Effector memory CD4-positive, alpha-beta T cell (primary cell): Measurements from ENCODE around the gene STX12.
"Not testable (repeated sequence)": the region's sequence is repeated elsewhere in the genome, so short reads cannot be mapped to it uniquely, and the experiment has no call there.

Experiments
- DNase-seq, 3 donors: peaks; one replicate each; pipeline ENCODE4 v3.0.0-alpha.2; 2020
- H3K27ac ChIP-seq: 2 replicates; pipeline ENCODE4 v1.7.0; 2013; ENCODE audit warnings: mild to moderate bottlenecking, low read length, moderate library complexity; ENCODE audit not compliant: insufficient read depth, poor library complexity, severe bottlenecking
- H3K27me3 ChIP-seq: replicated peaks from 2 replicates; pipeline ENCODE4 v1.7.0; 2013; ENCODE audit warnings: mild to moderate bottlenecking, low read length; ENCODE audit not compliant: insufficient read depth, control insufficient read depth, poor library complexity, severe bottlenecking
- H3K36me3 ChIP-seq: 2 replicates; pipeline ENCODE4 v1.7.0; 2013; ENCODE audit warnings: mild to moderate bottlenecking, low read length, moderate library complexity; ENCODE audit not compliant: control insufficient read depth, insufficient read depth
- H3K4me1 ChIP-seq: 2 replicates; pipeline ENCODE4 v1.7.0; 2013; ENCODE audit warnings: low read length, mild to moderate bottlenecking; ENCODE audit not compliant: control insufficient read depth, insufficient read depth, poor library complexity, severe bottlenecking
- H3K4me3 ChIP-seq: 2 replicates; pipeline ENCODE4 v1.7.0; 2013; ENCODE audit warnings: low read length, low read depth, mild to moderate bottlenecking; ENCODE audit not compliant: insufficient read depth, poor library complexity, severe bottlenecking
- H3K9me3 ChIP-seq: 2 replicates; pipeline ENCODE4 v1.7.0; 2013; ENCODE audit warnings: mild to moderate bottlenecking, low read length, moderate library complexity; ENCODE audit not compliant: control insufficient read depth

STX12 gene

GRCh38 chr1:27863538-27863915 is 90.5 kb downstream of the STX12 start:
- no peak overlapping the region for H3K4me3 ChIP-seq
- no peaks in the 10 kb centered on the region for H3K9me3 ChIP-seq
- H3K27me3 ChIP-seq = no peaks in the 10 kb centered on the region
- H3K27ac ChIP-seq = no peak overlapping the region
- DNase-seq = no peak
- H3K36me3 ChIP-seq = no peaks in the 10 kb centered on the region
- H3K4me1 ChIP-seq = peaks cover 24% of the 10 kb centered on the region

- Histone ChIP-seq H3K9me3 (no peaks in the 10 kb centered on the region), H3K36me3 (no peaks in the 10 kb centered on the region), H3K4me1 (peaks cover 32% of the 10 kb centered on the region), H3K27ac (no peak overlapping the region), H3K27me3 (no peaks in the 10 kb centered on the region), H3K4me3 (no peak overlapping the region)
- DNase-seq = no peak
Measured at GRCh38 chr1:27864264-27864895, 91.4 kb downstream of the STX12 start.

GRCh38 chr1:27865821-27866220 is 92.8 kb downstream of the STX12 start:
- H3K27ac ChIP-seq = no peak overlapping the region
- H3K4me3 ChIP-seq = no peak overlapping the region
- no peaks in the 10 kb centered on the region for H3K27me3 ChIP-seq
- DNase-seq = no peak
- no peaks in the 10 kb centered on the region for H3K9me3 ChIP-seq
- H3K4me1 ChIP-seq = peaks cover 38% of the 10 kb centered on the region
- H3K36me3 ChIP-seq = no peaks in the 10 kb centered on the region

GRCh38 chr1:27868556-27868931 is 95.5 kb downstream of the STX12 start:
- Histone ChIP-seq H3K27ac (peak overlapping the region; percentile 61), H3K36me3 (no peaks in the 10 kb centered on the region), H3K27me3 (no peaks in the 10 kb centered on the region), H3K9me3 (no peaks in the 10 kb centered on the region), H3K4me3 (peak overlapping the region; percentile 42), H3K4me1 (peaks cover 34% of the 10 kb centered on the region)
- no peak for DNase-seq

- H3K27me3 ChIP-seq = no peaks in the 10 kb centered on the region
- no peaks in the 10 kb centered on the region for H3K9me3 ChIP-seq
- peak overlapping the region; percentile 61 for H3K27ac ChIP-seq
- DNase-seq = peak; percentile 45 to 56 (median 50)
- peak overlapping the region; percentile 42 for H3K4me3 ChIP-seq
- H3K4me1 ChIP-seq = peaks cover 32% of the 10 kb centered on the region
- no peaks in the 10 kb centered on the region for H3K36me3 ChIP-seq
Measured at GRCh38 chr1:27868932-27869718, 96.1 kb downstream of the STX12 start.

GRCh38 chr1:27869719-27870085 is 96.7 kb downstream of the STX12 start:
- peaks cover 26% of the 10 kb centered on the region for H3K4me1 ChIP-seq
- no peaks in the 10 kb centered on the region for H3K36me3 ChIP-seq
- H3K27ac ChIP-seq = peak overlapping the region; percentile 61
- H3K27me3 ChIP-seq = no peaks in the 10 kb centered on the region
- H3K4me3 ChIP-seq = peak overlapping the region; percentile 42
- no peaks in the 10 kb centered on the region for H3K9me3 ChIP-seq
- no peak for DNase-seq

- DNase-seq, H3K4me3 ChIP-seq, H3K36me3 ChIP-seq: not testable (repeated sequence)
Measured at GRCh38 chr1:27871076-27871475, 98.1 kb downstream of the STX12 start.

GRCh38 chr1:27872059-27872801 is 99.2 kb downstream of the STX12 start, which contains the start of gene THEMIS2:
Gene THEMIS2 (plus strand): TSS chr1:27872544. CDS start chr1:27872572, 28 bp downstream.
- Histone ChIP-seq H3K36me3 (peaks cover 12% of the 10 kb centered on the region), H3K27me3 (no peaks in the 10 kb centered on the region), H3K9me3 (no peaks in the 10 kb centered on the region), H3K4me3 (peak within 1 kb of the TSS; percentile 76), H3K4me1 (peaks cover 34% of the 10 kb centered on the region), H3K27ac (peak within 1 kb of the TSS; percentile 55)
- DNase-seq = peak; percentile 65 to 70 (median 67)

More at GRCh38 chr1:27871076-27871475, 98.1 kb downstream of the STX12 start:
- H3K9me3 ChIP-seq, H3K27ac ChIP-seq, H3K27me3 ChIP-seq: not testable (repeated sequence)
- H3K4me1 ChIP-seq = peaks cover 26% of the 10 kb centered on the region

GRCh38 chr1:27872802-27873551 is 100.0 kb downstream of the STX12 start:
- DNase-seq = no peak
- Histone ChIP-seq H3K4me1 (peaks cover 34% of the 10 kb centered on the region), H3K36me3 (peaks cover 13% of the 10 kb centered on the region), H3K27me3 (no peaks in the 10 kb centered on the region), H3K9me3 (no peaks in the 10 kb centered on the region), H3K27ac (peak overlapping the region; percentile 55), H3K4me3 (peak overlapping the region; percentile 76)
